Measurements from ENCODE around the gene FOXP1.

The FOXP1 gene

DNA sequence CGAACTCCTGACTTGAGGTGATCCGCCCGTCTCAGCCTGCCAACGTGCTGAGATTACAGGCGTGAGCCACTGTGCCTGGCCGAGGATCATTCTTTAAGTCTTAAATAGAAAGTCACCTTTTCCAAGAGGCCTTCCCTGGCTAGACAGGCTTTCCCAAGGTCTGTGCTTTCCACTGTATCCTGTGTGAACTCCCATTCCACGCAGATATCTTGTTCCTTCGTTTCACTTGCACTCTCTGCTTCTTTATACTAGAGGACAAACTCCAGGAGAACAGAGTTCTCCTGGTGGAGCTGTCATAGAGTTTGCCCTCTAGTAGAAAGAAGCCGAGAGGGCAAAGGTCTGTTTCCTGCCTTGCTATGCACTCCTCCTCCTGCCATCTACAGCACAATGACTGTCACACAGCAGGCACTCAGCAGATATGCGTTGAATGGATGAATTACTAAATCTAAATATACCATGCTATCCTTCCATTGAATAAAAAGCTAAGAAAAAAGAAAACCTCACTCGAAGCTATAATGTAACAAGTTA is 211.2 kb downstream of the FOXP1 start:
- no peak for DNase-seq (ENCODE audit: extremely low spot score)
- ChIA-PET POLR2A (no interaction called here), CTCF (no interaction called here)
- TF ChIP-seq FOXM1 (IDR thresholded peaks at IDR 0.05; ENCODE audit: borderline replicate concordance) (no peak), FOXA1 (IDR thresholded peaks at IDR 0.05) (no peak), ZNF384 (IDR thresholded peaks at IDR 0.05) (no peak), L3MBTL2 (conservative IDR thresholded peaks at IDR 0.05) (no peak)

DNA sequence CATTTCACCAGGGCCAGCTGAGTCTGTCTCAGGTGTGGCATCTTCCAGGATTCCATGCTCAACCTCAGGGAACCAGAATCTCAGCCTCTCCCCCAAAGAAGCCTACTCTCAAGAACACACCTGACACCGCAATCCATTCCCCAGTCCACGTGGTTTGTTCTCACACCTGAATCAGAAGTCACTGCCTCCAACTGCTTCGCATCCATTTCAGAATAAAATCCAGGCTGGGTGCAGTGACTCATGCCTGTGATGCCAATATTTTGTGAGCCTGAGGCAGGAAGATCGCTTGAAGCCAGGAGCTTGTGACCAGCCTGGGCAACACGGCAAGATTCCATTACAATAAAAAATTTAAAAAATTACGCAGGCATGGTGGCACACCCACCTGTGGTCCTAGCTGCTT is 212.2 kb downstream of the FOXP1 start:
- DNase-seq (ENCODE audit: extremely low spot score), result no peak
- ChIA-PET CTCF (interaction anchor here (0.6 kb wide), 1 partner anchor 181 kb away, joined by 4 read pairs; no protein-coding TSS in a partner anchor), POLR2A (no interaction called here)
- no peak for TF ChIP-seq FOXM1 (IDR thresholded peaks at IDR 0.05; ENCODE audit: borderline replicate concordance)
- TF ChIP-seq BHLHE40 (IDR thresholded peaks at IDR 0.05; ENCODE audit: borderline replicate concordance), result no peak
- TF ChIP-seq TARDBP (IDR thresholded peaks at IDR 0.05), result no peak
- TF ChIP-seq ELF4 (IDR thresholded peaks at IDR 0.05), result no peak
- no peak for TF ChIP-seq FOXK2 (IDR thresholded peaks at IDR 0.05)
- TF ChIP-seq HDGF (IDR thresholded peaks at IDR 0.05; ENCODE audit: borderline replicate concordance), result no peak

DNA sequence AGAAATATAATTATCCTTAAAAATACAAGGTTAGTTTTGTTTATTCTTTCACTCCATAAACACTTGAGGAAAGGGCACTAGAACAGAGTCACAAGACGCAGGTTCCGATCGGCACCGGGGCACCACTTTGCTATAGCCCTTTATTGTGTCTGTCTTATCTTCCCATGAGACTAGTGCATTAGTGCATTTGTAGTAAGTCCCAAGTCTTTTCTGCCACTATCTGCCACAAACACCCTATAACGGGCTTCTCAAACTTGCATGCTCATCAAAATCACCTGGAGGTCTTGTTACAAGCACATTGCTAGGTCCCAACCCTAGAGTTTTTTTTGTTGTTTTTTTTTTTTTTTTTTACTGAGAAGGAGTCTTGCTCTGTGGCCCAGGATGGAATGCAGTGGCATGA is 213.1 kb downstream of the FOXP1 start:
- ChIA-PET CTCF (no interaction called here), POLR2A (no interaction called here)
- TF ChIP-seq ZNF384 (IDR thresholded peaks at IDR 0.05) (peak; percentile 44; the same call in 1 of the 2 replicates), FOXK2 (IDR thresholded peaks at IDR 0.05) (no peak)
- no peak for DNase-seq (ENCODE audit: extremely low spot score)

DNA sequence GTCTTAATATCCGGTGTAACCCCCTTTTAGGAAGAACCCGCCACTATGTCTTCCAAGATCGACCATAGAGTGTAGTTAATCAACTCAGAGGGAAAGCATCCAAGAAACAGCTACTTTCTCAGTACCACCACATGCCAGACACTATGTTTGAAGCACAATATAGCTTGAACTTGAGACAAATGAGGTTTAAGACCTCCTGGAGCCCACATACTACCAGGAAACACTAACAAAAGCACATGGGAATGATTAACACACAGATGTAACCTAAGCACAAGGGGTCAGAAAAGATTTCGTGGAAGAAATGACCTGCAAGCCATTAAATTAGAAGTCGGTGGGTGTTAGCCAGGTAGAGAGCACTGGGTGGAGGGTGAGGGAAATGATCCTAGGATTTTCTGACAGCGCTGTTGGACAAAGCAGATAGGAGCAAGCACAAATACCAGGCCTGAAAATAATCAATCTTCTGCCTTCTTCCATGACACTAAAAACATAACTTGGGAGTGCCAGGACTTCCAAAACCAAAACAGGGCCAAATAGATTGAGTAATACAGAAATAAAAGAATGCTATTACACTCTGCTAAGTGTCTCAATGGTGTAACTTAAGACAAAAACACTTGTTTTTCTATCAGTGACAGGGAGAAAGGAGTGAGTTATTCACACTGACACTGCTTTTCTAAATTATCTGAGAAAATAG is 213.7 kb downstream of the FOXP1 start:
- ChIA-PET CTCF (no interaction called here), POLR2A (no interaction called here)
- no peak for DNase-seq (ENCODE audit: extremely low spot score)
- TF ChIP-seq BHLHE40 (IDR thresholded peaks at IDR 0.05; ENCODE audit: borderline replicate concordance) (no peak), CTBP1 (IDR thresholded peaks at IDR 0.05; ENCODE audit: borderline replicate concordance) (no peak), ELF4 (IDR thresholded peaks at IDR 0.05) (no peak), L3MBTL2 (conservative IDR thresholded peaks at IDR 0.05) (0 out of 2 replicates have a peak, but pooled peaks have one; percentile 36), HDGF (IDR thresholded peaks at IDR 0.05; ENCODE audit: borderline replicate concordance) (no peak), ARNT (IDR thresholded peaks at IDR 0.05) (no peak), SUZ12 (IDR thresholded peaks at IDR 0.05) (no peak), FOXA1 (IDR thresholded peaks at IDR 0.05) (no peak), FOXK2 (IDR thresholded peaks at IDR 0.05) (no peak), FOXM1 (IDR thresholded peaks at IDR 0.05; ENCODE audit: borderline replicate concordance) (no peak), SP1 (IDR thresholded peaks at IDR 0.05) (no peak)
- TF ChIP-seq, protein P1, sequence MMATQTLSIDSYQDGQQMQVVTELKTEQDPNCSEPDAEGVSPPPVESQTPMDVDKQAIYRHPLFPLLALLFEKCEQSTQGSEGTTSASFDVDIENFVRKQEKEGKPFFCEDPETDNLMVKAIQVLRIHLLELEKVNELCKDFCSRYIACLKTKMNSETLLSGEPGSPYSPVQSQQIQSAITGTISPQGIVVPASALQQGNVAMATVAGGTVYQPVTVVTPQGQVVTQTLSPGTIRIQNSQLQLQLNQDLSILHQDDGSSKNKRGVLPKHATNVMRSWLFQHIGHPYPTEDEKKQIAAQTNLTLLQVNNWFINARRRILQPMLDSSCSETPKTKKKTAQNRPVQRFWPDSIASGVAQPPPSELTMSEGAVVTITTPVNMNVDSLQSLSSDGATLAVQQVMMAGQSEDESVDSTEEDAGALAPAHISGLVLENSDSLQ (IDR thresholded peaks at IDR 0.05), result peak; percentile 28; the same call in 1 of the 2 replicates

DNA sequence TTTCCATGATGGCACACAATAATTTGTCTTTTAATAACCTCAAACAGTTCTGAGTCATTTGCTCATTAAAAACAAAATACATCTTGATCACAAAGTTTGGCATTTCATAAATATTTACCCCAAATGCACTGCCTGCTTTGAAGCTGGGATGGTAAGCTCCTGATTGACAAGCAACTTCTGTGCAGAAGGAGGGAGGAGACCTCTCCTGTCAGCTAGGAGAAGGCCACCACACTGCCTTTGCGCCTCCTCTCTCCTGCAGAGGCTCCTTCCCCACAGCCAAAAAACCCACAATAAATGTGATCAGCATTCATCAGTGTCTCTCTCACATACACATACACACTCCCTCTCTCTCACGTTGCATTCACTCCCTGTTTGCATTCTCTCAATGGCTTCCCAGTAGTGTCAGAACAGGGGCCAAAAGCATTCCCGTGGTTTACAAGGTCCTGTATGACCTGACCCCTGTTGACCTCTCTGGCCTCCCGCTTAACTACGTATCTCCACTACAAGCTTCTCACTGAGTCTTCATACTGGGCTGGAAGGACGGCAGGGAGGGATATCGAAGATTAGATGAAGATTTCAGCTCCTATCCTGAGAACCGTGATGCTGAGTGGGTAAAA is 216.4 kb downstream of the FOXP1 start:
- no peak for TF ChIP-seq SP1 (IDR thresholded peaks at IDR 0.05)
- TF ChIP-seq, protein P1 (IDR thresholded peaks at IDR 0.05), result peak; percentile 59
- no peak for DNase-seq (ENCODE audit: extremely low spot score)
- CTCF ChIA-PET, result no interaction called here
- POLR2A ChIA-PET, result no interaction called here

DNA sequence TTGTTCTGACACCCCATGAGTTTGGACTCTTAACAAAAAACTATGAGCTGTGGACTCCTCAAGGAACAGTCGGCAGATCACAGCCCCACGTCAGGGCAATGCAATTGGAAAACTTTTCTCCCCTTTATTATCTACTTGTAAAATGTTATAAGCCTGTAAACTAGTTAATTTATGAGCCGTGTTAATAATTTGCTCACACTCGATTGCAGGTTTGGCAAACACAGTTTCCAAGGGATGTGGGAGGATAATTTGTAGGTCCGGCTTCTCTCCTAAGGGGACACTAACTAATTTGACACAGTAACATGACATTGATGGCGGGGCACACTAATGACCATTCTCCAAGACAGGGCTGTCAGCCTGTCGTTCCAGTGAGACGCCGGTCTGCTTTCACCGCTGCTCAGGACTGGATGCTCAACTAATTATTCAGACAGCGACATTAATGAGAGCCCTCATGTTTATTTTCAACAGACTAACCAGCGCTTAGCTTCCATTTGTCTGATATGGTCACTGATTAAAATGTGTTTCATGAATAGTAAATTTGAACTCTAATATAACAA is 222.1 kb downstream of the FOXP1 start:
- DNase-seq (ENCODE audit: extremely low spot score), result no peak
- CTCF ChIA-PET, result no interaction called here
- TF ChIP-seq SP1 (IDR thresholded peaks at IDR 0.05) (no peak), BHLHE40 (IDR thresholded peaks at IDR 0.05; ENCODE audit: borderline replicate concordance) (no peak), ELF4 (IDR thresholded peaks at IDR 0.05) (no peak), ZNF384 (IDR thresholded peaks at IDR 0.05) (no peak), ARNT (IDR thresholded peaks at IDR 0.05) (no peak), TARDBP (IDR thresholded peaks at IDR 0.05) (no peak), FOXK2 (IDR thresholded peaks at IDR 0.05) (no peak), CTBP1 (IDR thresholded peaks at IDR 0.05; ENCODE audit: borderline replicate concordance) (no peak), NFRKB (IDR thresholded peaks at IDR 0.05) (no peak)
- POLR2A ChIA-PET, result no interaction called here

DNA sequence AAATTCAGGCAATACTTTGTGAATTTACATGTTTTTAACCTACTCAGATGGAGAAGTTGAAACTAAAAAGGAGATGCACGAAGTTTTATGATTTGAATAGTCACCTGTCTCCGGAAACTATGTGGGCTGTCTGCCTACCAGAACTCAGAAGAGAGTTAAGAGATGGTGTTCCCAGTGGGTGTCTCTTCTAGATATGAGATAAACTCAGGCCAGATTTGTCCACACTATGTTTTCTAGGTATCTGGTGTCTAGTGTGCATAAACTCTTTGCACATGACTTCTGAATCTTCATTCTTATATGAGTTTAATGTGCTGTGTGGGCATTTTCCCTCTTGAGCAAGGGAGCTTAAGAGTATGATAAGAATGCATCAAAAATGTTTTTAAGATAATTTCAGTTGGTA is 222.8 kb downstream of the FOXP1 start:
- POLR2A ChIA-PET, result no interaction called here
- TF ChIP-seq ARNT (IDR thresholded peaks at IDR 0.05) (no peak), FOXK2 (IDR thresholded peaks at IDR 0.05) (no peak), HDGF (IDR thresholded peaks at IDR 0.05; ENCODE audit: borderline replicate concordance) (no peak), CTBP1 (IDR thresholded peaks at IDR 0.05; ENCODE audit: borderline replicate concordance) (no peak), ZNF384 (IDR thresholded peaks at IDR 0.05) (no peak), TARDBP (IDR thresholded peaks at IDR 0.05) (no peak), FOXM1 (IDR thresholded peaks at IDR 0.05; ENCODE audit: borderline replicate concordance) (no peak), SUZ12 (IDR thresholded peaks at IDR 0.05) (no peak), BHLHE40 (IDR thresholded peaks at IDR 0.05; ENCODE audit: borderline replicate concordance) (no peak), ELF4 (IDR thresholded peaks at IDR 0.05) (no peak), FOXA1 (IDR thresholded peaks at IDR 0.05) (no peak), LEF1 (IDR thresholded peaks at IDR 0.05; ENCODE audit: borderline replicate concordance) (no peak), SP1 (IDR thresholded peaks at IDR 0.05) (no peak)
- TF ChIP-seq, protein P1 (IDR thresholded peaks at IDR 0.05), result no peak
- CTCF ChIA-PET, result no interaction called here
- DNase-seq (ENCODE audit: extremely low spot score), result no peak

Data from HEK293T (cell line).